ENCODE results near the gene GPR162. TPM values are rescaled to one million over a fixed set of nuclear protein-coding genes. Genes with fewer than 3 reads are reported as not detected.

GPR162 gene
- total RNA-seq, 2 donors from 2014 or later: 0.78 TPM; not detected in 1

DNA sequence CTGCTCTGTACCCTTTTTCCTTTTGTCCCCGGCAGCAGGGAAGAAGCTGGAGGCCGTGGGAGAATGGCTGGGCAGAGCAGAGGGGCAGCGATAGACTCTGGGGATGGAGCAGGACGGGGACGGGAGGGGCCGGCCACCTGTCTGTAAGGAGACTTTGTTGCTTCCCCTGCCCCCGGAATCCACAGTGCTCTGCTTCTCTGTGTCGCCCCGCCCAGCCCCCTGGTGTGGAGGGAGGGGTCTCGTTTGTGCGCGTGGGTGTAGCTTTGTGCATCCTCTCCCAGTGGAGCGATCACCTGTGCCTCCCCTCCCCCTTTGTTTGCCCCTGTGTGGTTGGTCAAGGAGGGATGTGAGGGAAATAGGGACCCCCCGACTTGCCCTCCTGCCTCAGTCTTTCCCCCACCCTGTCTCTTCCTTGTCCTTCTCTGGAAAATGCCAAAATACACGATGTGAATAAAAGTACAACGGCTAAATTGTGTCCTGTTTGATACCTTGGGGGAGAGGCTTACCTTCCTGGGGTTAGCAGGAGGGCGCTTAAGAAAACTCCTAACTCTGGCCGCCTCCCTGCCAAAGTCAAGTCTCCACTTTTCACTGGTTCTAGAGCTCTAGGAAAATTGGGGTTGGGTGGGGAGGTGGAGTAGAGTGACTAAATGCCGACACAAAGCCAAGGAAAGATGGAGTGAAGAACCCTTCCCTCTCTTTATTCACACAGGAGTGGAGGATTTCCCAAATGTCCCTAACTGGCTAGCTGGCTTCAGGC lies 44.7 kb downstream of the GPR162 start:
- Histone ChIP-seq H3K27me3 (no peaks in the 10 kb centered on the region), H3K36me3 (replicated peaks in 1 of 2; ENCODE audit: insufficient read depth in 1 of 2, low read depth in 2 of 2) (peaks cover 0 to 16% of the 10 kb centered on the region in 2 donors), H3K4me1 (peaks cover 32% of the 10 kb centered on the region), H3K9me3 (no peaks in the 10 kb centered on the region), H3K4me3 (no peak overlapping the region), H3K27ac (peak overlapping the region in 3 of 4 donors; percentile 83 to 96 (median 89))
- DNase-seq (no peak), ATAC-seq (no peak)
- intact Hi-C loops (cut with DNase I): no loop called here
- WGBS, 2 donors: 72 to 76% methylated on average over 19 of the region's 19 CpGs
- TF ChIP-seq POLR2A (IDR thresholded peaks at IDR 0.05) (no peak), CTCF (IDR thresholded peaks at IDR 0.05) (no peak)

GRCh38 chr12:6866920-6867412 lies 45.3 kb downstream of the GPR162 start:
- Histone ChIP-seq H3K9me3 (no peaks in the 10 kb centered on the region), H3K4me1 (peaks cover 38% of the 10 kb centered on the region), H3K4me3 (peak overlapping the region; percentile 80 to 88), H3K36me3 (replicated peaks in 1 of 2; ENCODE audit: insufficient read depth in 1 of 2, low read depth in 2 of 2) (peaks cover 0 to 10% of the 10 kb centered on the region in 2 donors), H3K27ac (peak overlapping the region; percentile 52 to 96 (median 86)), H3K27me3 (no peaks in the 10 kb centered on the region)
- 2 to 4% methylated on average over 4 to 28 of the region's 33 CpGs for WGBS, 2 donors
- peak in 1 of 4 donors; percentile 48 for DNase-seq
- intact Hi-C loops (cut with DNase I): no loop called here
- peak; percentile 12 for ATAC-seq
- TF ChIP-seq CTCF (IDR thresholded peaks at IDR 0.05) (no peak), POLR2A (IDR thresholded peaks at IDR 0.05) (no peak)

DNA sequence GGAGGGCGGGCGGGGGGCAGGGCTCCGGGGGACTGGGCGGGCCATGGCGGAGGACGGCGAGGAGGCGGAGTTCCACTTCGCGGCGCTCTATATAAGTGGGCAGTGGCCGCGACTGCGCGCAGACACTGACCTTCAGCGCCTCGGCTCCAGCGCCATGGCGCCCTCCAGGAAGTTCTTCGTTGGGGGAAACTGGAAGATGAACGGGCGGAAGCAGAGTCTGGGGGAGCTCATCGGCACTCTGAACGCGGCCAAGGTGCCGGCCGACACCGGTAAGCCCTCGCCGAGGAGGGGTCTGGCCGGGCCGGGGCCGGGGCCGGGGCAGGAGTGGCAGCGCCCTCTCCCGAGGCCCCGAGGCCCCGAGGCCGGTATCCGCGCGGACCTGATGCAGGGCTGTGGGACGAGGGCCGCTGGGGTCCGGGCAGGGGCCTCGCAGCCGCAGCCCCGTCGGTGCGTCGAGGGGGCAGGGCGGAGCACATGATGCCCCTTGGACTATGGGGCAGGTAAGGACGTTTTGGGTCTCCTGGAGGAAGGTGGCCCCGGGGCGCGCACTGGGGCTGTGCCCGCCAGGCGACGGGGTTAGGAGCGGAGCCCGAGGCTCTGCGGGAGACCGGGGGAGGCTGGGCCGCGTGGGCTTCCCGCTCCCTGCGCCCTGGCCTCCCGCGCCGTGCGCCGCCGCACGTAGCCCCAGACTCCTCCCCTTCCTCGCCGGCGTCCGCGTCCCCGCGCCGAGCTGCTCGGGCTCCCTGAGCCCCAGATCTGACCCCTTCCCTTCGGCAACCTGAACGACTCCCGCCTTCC lies 46.0 kb downstream of the GPR162 start, which contains the start of gene TPI1:
Gene TPI1, plus strand, starts transcription at position 119 of the 798 bp plus-strand sequence. Its CDS starts 36 bp downstream, at position 155.
- peak; percentile 85 to 91 (median 87) for DNase-seq
- ATAC-seq: peak; percentile 88
- Histone ChIP-seq H3K27ac (peak within 1 kb of the TSS; percentile 83 to 96 (median 88)), H3K4me3 (peak within 1 kb of the TSS; percentile 80 to 88), H3K27me3 (no peaks in the 10 kb centered on the region), H3K36me3 (replicated peaks in 1 of 2; ENCODE audit: insufficient read depth in 1 of 2, low read depth in 2 of 2) (peaks cover 0 to 10% of the 10 kb centered on the region in 2 donors), H3K9me3 (no peaks in the 10 kb centered on the region), H3K4me1 (peaks cover 42% of the 10 kb centered on the region)
- intact Hi-C loops (cut with DNase I): no loop called here
- TF ChIP-seq POLR2A (IDR thresholded peaks at IDR 0.05): peak; percentile 99 to 100 (median 100)
- TF ChIP-seq CTCF (IDR thresholded peaks at IDR 0.05): peak in 3 of 7 experiments; percentile 8 to 14 (median 10)
- 0% methylated on average over 7 to 60 of the region's 86 CpGs for WGBS, 2 donors

- Histone ChIP-seq H3K9me3 (no peaks in the 10 kb centered on the region), H3K27ac (peak overlapping the region; percentile 83 to 96 (median 88)), H3K4me1 (peaks cover 42% of the 10 kb centered on the region), H3K4me3 (peak overlapping the region; percentile 80 to 88), H3K36me3 (replicated peaks in 1 of 2; ENCODE audit: insufficient read depth in 1 of 2, low read depth in 2 of 2) (peaks cover 0 to 8% of the 10 kb centered on the region in 2 donors), H3K27me3 (no peaks in the 10 kb centered on the region)
- whole genome bisulfite sequencing, 2 donors: 9 to 11% methylated on average over 20 to 22 of the region's 22 CpGs
- ATAC-seq: no peak
- TF ChIP-seq POLR2A (IDR thresholded peaks at IDR 0.05): no peak
- no peak for TF ChIP-seq CTCF (IDR thresholded peaks at IDR 0.05)
- intact Hi-C loops (cut with DNase I): no loop called here
- no peak for DNase-seq
These were observed 46.8 kb downstream of the GPR162 start for GRCh38 chr12:6868211-6869048.
